Activated T-helper 1 cell treated with anti-CD3 and anti-CD28 coated beads, Interleukin-12 subunit alpha, Interleukin-12 subunit beta, Interleukin-2, Interleukin-4 antibody, amounts not matched to agents 30 ng/mL and 10 ng/mL and 1 ng/mL, durations not matched to agents 14 hours and 24 hours and 36 hours (primary cell): ENCODE data around the gene CNP. TPM values are rescaled to one million over a fixed set of nuclear protein-coding genes. Genes with fewer than 3 reads are reported as not detected.
"Not testable (repeated sequence)": the region's sequence is repeated elsewhere in the genome, so short reads cannot be mapped to it uniquely, and the experiment has no call there.

Experiments
- DNase-seq: peaks from one replicate; pipeline ENCODE4 v3.0.0; 2021; ENCODE audit warnings: low spot score
- H3K27ac Mint-ChIP-seq: one replicate; pipeline ENCODE4 v1.8.0; 2021; ENCODE audit warnings: mild to moderate bottlenecking, mixed read lengths
- H3K27me3 Mint-ChIP-seq: one replicate; pipeline ENCODE4 v1.8.0; 2022; ENCODE audit warnings: mild to moderate bottlenecking, moderate library complexity, mixed read lengths; ENCODE audit not compliant: insufficient read depth
- H3K36me3 Mint-ChIP-seq: one replicate; pipeline ENCODE4 v1.8.0; 2021; ENCODE audit warnings: low read depth, mixed read lengths
- H3K4me1 Mint-ChIP-seq: one replicate; pipeline ENCODE4 v1.8.0; 2021; ENCODE audit warnings: low read depth, mixed read lengths
- H3K4me3 Mint-ChIP-seq: one replicate; pipeline ENCODE4 v1.8.0; 2021; ENCODE audit warnings: mild to moderate bottlenecking, moderate library complexity, mixed read lengths
- H3K9me3 Mint-ChIP-seq: one replicate; pipeline ENCODE4 v1.8.0; 2021; ENCODE audit warnings: mixed read lengths
- intact Hi-C: fragments of 100-400 bp; cut with micrococcal nuclease; formaldehyde crosslinking; loops from one replicate; pipeline ENCODE4 v1.15.1; 2024
- total RNA-seq: library from RNA; stranded (reverse); gene quantifications from 2 replicates; pipeline ENCODE4 v1.2.3, GENCODE V29; 2022

CNP gene
- total RNA-seq, 1 donor from 2014 or later, result 89.8 TPM

GRCh38 chr17:42010266-42010680 lies 43.7 kb downstream of the CNP start:
- Mint-ChIP-seq H3K36me3 (peaks cover 10% of the 10 kb centered on the region), H3K4me1 (peaks cover 27% of the 10 kb centered on the region)
- H3K9me3 Mint-ChIP-seq, H3K27ac Mint-ChIP-seq, DNase-seq, H3K27me3 Mint-ChIP-seq, intact Hi-C loops, H3K4me3 Mint-ChIP-seq: not testable (repeated sequence)

- no peak for DNase-seq
- peaks cover 32% of the 10 kb centered on the region for H3K4me1 Mint-ChIP-seq
- no peak overlapping the region for H3K4me3 Mint-ChIP-seq
- H3K36me3 Mint-ChIP-seq, result peaks cover 12% of the 10 kb centered on the region
- no peaks in the 10 kb centered on the region for H3K27me3 Mint-ChIP-seq
- peak overlapping the region; percentile 11 for H3K27ac Mint-ChIP-seq
- no peaks in the 10 kb centered on the region for H3K9me3 Mint-ChIP-seq
- intact Hi-C loops, result no loop called here
Measured at GRCh38 chr17:42010898-42011516, 44.4 kb downstream of the CNP start.

- intact Hi-C loops, H3K27me3 Mint-ChIP-seq, H3K9me3 Mint-ChIP-seq, H3K4me3 Mint-ChIP-seq, DNase-seq, H3K27ac Mint-ChIP-seq: not testable (repeated sequence)
- Mint-ChIP-seq H3K4me1 (peaks cover 37% of the 10 kb centered on the region), H3K36me3 (peaks cover 15% of the 10 kb centered on the region)
Measured at GRCh38 chr17:42012363-42012762, 45.8 kb downstream of the CNP start.

- peak overlapping the region; percentile 32 for H3K27ac Mint-ChIP-seq
- DNase-seq, H3K27me3 Mint-ChIP-seq, intact Hi-C loops, H3K4me3 Mint-ChIP-seq, H3K9me3 Mint-ChIP-seq: not testable (repeated sequence)
- peaks cover 50% of the 10 kb centered on the region for H3K4me1 Mint-ChIP-seq
- peaks cover 15% of the 10 kb centered on the region for H3K36me3 Mint-ChIP-seq
Measured at GRCh38 chr17:42013740-42014139, 47.1 kb downstream of the CNP start.

- Mint-ChIP-seq H3K27ac (peak overlapping the region; percentile 99), H3K27me3 (no peaks in the 10 kb centered on the region), H3K9me3 (no peaks in the 10 kb centered on the region), H3K4me1 (peaks cover 56% of the 10 kb centered on the region), H3K36me3 (peaks cover 20% of the 10 kb centered on the region), H3K4me3 (peak overlapping the region; percentile 100)
- no peak for DNase-seq
- intact Hi-C loops, result loop anchor here (2.0 to 5.0 kb wide), 2 partner anchors 164 to 1991 kb away; partner anchors contain the start of gene KCNH4
Measured at GRCh38 chr17:42016411-42016831, 49.8 kb downstream of the CNP start.

GRCh38 chr17:42016941-42017865 lies 50.6 kb downstream of the CNP start, which contains the start of gene DNAJC7:
Gene DNAJC7, minus strand, starts transcription at chr17:42017439. Its CDS starts 23 bp downstream, at chr17:42017416.
- Mint-ChIP-seq H3K27ac (peak within 1 kb of the TSS; percentile 99), H3K4me1 (peaks cover 54% of the 10 kb centered on the region), H3K9me3 (no peaks in the 10 kb centered on the region), H3K36me3 (peaks cover 25% of the 10 kb centered on the region), H3K4me3 (peak within 1 kb of the TSS; percentile 100), H3K27me3 (no peaks in the 10 kb centered on the region)
- intact Hi-C loops, result loop anchor here (1.0 to 5.0 kb wide), 9 partner anchors 51 to 1990 kb away; partner anchors contain the start of genes CNP, DHX58, KAT2A and KCNH4
- peak; percentile 87 for DNase-seq

- intact Hi-C loops, result loop anchor here (1.0 to 5.0 kb wide), 9 partner anchors 52 to 1989 kb away; partner anchors contain the start of genes CNP, DHX58, KAT2A and KCNH4
- H3K36me3 Mint-ChIP-seq, result peaks cover 27% of the 10 kb centered on the region
- H3K4me3 Mint-ChIP-seq, result peak overlapping the region; percentile 100
- no peak for DNase-seq
- H3K27ac Mint-ChIP-seq, result peak overlapping the region; percentile 83
- H3K27me3 Mint-ChIP-seq, result no peaks in the 10 kb centered on the region
- no peaks in the 10 kb centered on the region for H3K9me3 Mint-ChIP-seq
- H3K4me1 Mint-ChIP-seq, result peaks cover 57% of the 10 kb centered on the region
Measured at GRCh38 chr17:42017866-42018200, 51.2 kb downstream of the CNP start.

GRCh38 chr17:42018339-42018738 lies 51.7 kb downstream of the CNP start:
- H3K27me3 Mint-ChIP-seq, result no peaks in the 10 kb centered on the region
- peaks cover 53% of the 10 kb centered on the region for H3K4me1 Mint-ChIP-seq
- peak overlapping the region; percentile 100 for H3K4me3 Mint-ChIP-seq
- peak overlapping the region; percentile 83 for H3K27ac Mint-ChIP-seq
- intact Hi-C loops, result loop anchor here (5.0 kb wide), 1 partner anchor 1989 kb away; no protein-coding TSS in a partner anchor
- no peaks in the 10 kb centered on the region for H3K9me3 Mint-ChIP-seq
- H3K36me3 Mint-ChIP-seq, result peaks cover 27% of the 10 kb centered on the region
- DNase-seq, result no peak

GRCh38 chr17:42018988-42019387 lies 52.4 kb downstream of the CNP start:
- Mint-ChIP-seq H3K36me3 (peaks cover 30% of the 10 kb centered on the region), H3K9me3 (no peaks in the 10 kb centered on the region), H3K4me3 (peak overlapping the region; percentile 100), H3K4me1 (peaks cover 50% of the 10 kb centered on the region), H3K27me3 (no peaks in the 10 kb centered on the region), H3K27ac (no peak overlapping the region)
- no peak for DNase-seq
- intact Hi-C loops, result loop anchor here (5.0 kb wide), 1 partner anchor 1988 kb away; no protein-coding TSS in a partner anchor

- intact Hi-C loops, result loop anchor here (5.0 to 10.0 kb wide), 2 partner anchors 385 to 1988 kb away; no protein-coding TSS in a partner anchor
- Mint-ChIP-seq H3K36me3 (peaks cover 32% of the 10 kb centered on the region), H3K27me3 (no peaks in the 10 kb centered on the region), H3K9me3 (no peaks in the 10 kb centered on the region), H3K4me3 (peak within 1 kb of the TSS; percentile 100), H3K27ac (peak within 1 kb of the TSS; percentile 81), H3K4me1 (peaks cover 53% of the 10 kb centered on the region)
- DNase-seq, result peak; percentile 93
Measured at GRCh38 chr17:42019509-42020404, 53.2 kb downstream of the CNP start, which contains the start of gene NKIRAS2. Gene NKIRAS2, plus strand, starts transcription at chr17:42020090. Its CDS starts 1,488 bp downstream, at chr17:42021578.

- peaks cover 34% of the 10 kb centered on the region for H3K36me3 Mint-ChIP-seq
- not testable (repeated sequence) for H3K27ac Mint-ChIP-seq, H3K9me3 Mint-ChIP-seq, H3K27me3 Mint-ChIP-seq, DNase-seq
- intact Hi-C loops, result loop anchor here (10.0 kb wide), 1 partner anchor 384 kb away; no protein-coding TSS in a partner anchor
- H3K4me1 Mint-ChIP-seq, result peaks cover 49% of the 10 kb centered on the region
- H3K4me3 Mint-ChIP-seq, result peak overlapping the region; percentile 97
Measured at GRCh38 chr17:42020845-42021244, 54.2 kb downstream of the CNP start.
